A549 (cell line): Measurements from ENCODE around the gene KIF16B. TPM values are rescaled to one million over a fixed set of nuclear protein-coding genes. Genes with fewer than 3 reads are reported as not detected.

Source experiments
- ATAC-seq, 2 experiments: fragments of 200-7000 bp in 1 of 2; fragments of >200 bp in 1 of 2; cut with Nextera tagmentation in 1 of 2; cut with Tn5 transposase in 1 of 2; 3 replicates each; pipeline versions ENCODE4 v1.8.0 to v1.9.1; 2018 to 2020; ENCODE audit warnings: mild to moderate bottlenecking in 1 of 2, moderate library complexity in 1 of 2
- CTCF ChIA-PET: fragments of 300-600 bp; sonication (Branson Sonifier 250); formaldehyde crosslinking; extraction: SDS; loops from one replicate; lab custom pipeline; 2021; ENCODE audit warnings: antibody characterized with exemption, inconsistent platforms; lab: Yijun Ruan, JAX
- POLR2A ChIA-PET: fragments of 350-600 bp; formaldehyde crosslinking; extraction: SDS; loops from one replicate; lab custom pipeline; 2021; ENCODE audit warnings: antibody characterized with exemption, inconsistent platforms; lab: Yijun Ruan, JAX
- DNase-seq, 2 experiments: peaks; one replicate each; pipeline versions ENCODE4 v3.0.0 to v3.0.0-alpha.2; 2011 to 2016; ENCODE audit warnings: low read depth in 1 of 2, low spot score in 1 of 2
- FAIRE-seq: peaks from 2 replicates; lab custom pipeline; 2011; peaks lifted over from hg19 to GRCh38; lab: Jason Lieb, UNC
- H3K27ac ChIP-seq, 2 experiments: fragments of >200 bp; sonication (Bioruptor Twin); formaldehyde crosslinking; 3 replicates each; pipeline ENCODE4 v1.5.1; 2016 to 2017
- H3K4me1 ChIP-seq: fragments of >200 bp; sonication (Bioruptor Twin); formaldehyde crosslinking; 3 replicates; pipeline ENCODE4 v1.6.1; 2016
- H3K4me2 ChIP-seq: fragments of >200 bp; sonication (Bioruptor Twin); formaldehyde crosslinking; 3 replicates; pipeline ENCODE4 v1.6.1; 2016
- H3K4me3 ChIP-seq: fragments of >200 bp; sonication (Bioruptor Twin); formaldehyde crosslinking; 3 replicates; pipeline ENCODE4 v1.5.1; 2016
- H3K9me3 ChIP-seq: fragments of >200 bp; sonication (Bioruptor Twin); formaldehyde crosslinking; 3 replicates; pipeline ENCODE4 v1.6.1; 2016
- EHMT2 ChIP-seq: fragments of 200-600 bp; sonication (generic); IDR thresholded peaks from 2 replicates; pipeline ENCODE4 v1.6.1; 2016; ENCODE audit warnings: antibody characterized with exemption, low read depth, mild to moderate bottlenecking, moderate library complexity
- ELK1 ChIP-seq: fragments of 150-350 bp; IDR thresholded peaks from 2 replicates; pipeline ENCODE4 v1.6.1; 2014; ENCODE audit warnings: low read depth, mild to moderate bottlenecking, low read length
- FOSB ChIP-seq: fragments of 250-450 bp; sonication (Bioruptor Pico); IDR thresholded peaks from 2 replicates; pipeline ENCODE4 v1.5.0; 2020; ENCODE audit warnings: mild to moderate bottlenecking, moderate library complexity
- HEYL ChIP-seq: fragments of 250-450 bp; sonication (Bioruptor Pico); IDR thresholded peaks from 2 replicates; pipeline ENCODE4 v1.8.0; 2021; ENCODE audit warnings: mild to moderate bottlenecking, moderate library complexity
- HOXB13 ChIP-seq: fragments of 250-450 bp; sonication (Bioruptor Pico); IDR thresholded peaks from 2 replicates; pipeline ENCODE4 v1.5.0; 2020; ENCODE audit warnings: low read depth, mild to moderate bottlenecking, moderate library complexity
- KDM5A ChIP-seq: fragments of 200-600 bp; sonication (generic); IDR thresholded peaks from 2 replicates; pipeline ENCODE4 v1.6.1; 2016; ENCODE audit warnings: antibody characterized with exemption, mild to moderate bottlenecking
- MAZ ChIP-seq: fragments of 150-350 bp; IDR thresholded peaks from 2 replicates; pipeline ENCODE4 v1.6.1; 2014; ENCODE audit warnings: antibody characterized with exemption, low read depth, low read length, borderline replicate concordance
- NFE2L2 ChIP-seq: fragments of 150-350 bp; conservative IDR thresholded peaks from 2 replicates; pipeline ENCODE4 v1.6.1; 2014; ENCODE audit warnings: low read length
- NPAS2 ChIP-seq: fragments of 250-450 bp; sonication (Bioruptor Pico); IDR thresholded peaks from 2 replicates; pipeline ENCODE4 v1.8.0; 2022; ENCODE audit warnings: mild to moderate bottlenecking, moderate library complexity, borderline replicate concordance
- PBX3 ChIP-seq: IDR thresholded peaks from 2 replicates; pipeline ENCODE4 v1.6.1; 2012
- PHF8 ChIP-seq: fragments of 200-600 bp; sonication (generic); IDR thresholded peaks from 2 replicates; pipeline ENCODE4 v1.6.1; 2016; ENCODE audit warnings: low read depth, mild to moderate bottlenecking, antibody characterized with exemption, moderate library complexity, borderline replicate concordance
- REST ChIP-seq: fragments of 200-600 bp; sonication (generic); IDR thresholded peaks from 2 replicates; pipeline ENCODE4 v1.6.1; 2016; ENCODE audit warnings: antibody characterized with exemption, mild to moderate bottlenecking, moderate library complexity
- TFCP2L1 ChIP-seq: fragments of 250-450 bp; sonication (Bioruptor Pico); IDR thresholded peaks from 2 replicates; pipeline ENCODE4 v1.5.0; 2021; ENCODE audit warnings: mild to moderate bottlenecking
- ZSCAN20 ChIP-seq: fragments of 250-450 bp; sonication (Bioruptor Pico); IDR thresholded peaks from 2 replicates; pipeline ENCODE4 v1.8.0; 2022; ENCODE audit warnings: mild to moderate bottlenecking, moderate library complexity
- WGBS: methylation state at CpG from one replicate; pipeline ENCODE4 v1.1.6; 2017; ENCODE audit errors: missing lambda C conversion rate; 5-methylcytosine and 5-hydroxymethylcytosine counted together
- polyA plus RNA-seq, 4 experiments: library from polyadenylated mRNA; depleted of rRNA in 3 of 4; stranded (reverse); fragments of >200 nt; fragmentation: RNase III in 1 of 4; extraction: RNeasy Plus Mini Kit Qiagen cat#74134 plus additional on column Dnase treatment in 1 of 4; gene quantifications; 2 replicates in 3 of 4; 3 replicates in 1 of 4; pipeline ENCODE4 v1.2.3, GENCODE V29; 2011 to 2017
- TF ChIP-seq, protein P1 (sequence below): fragments of 450-650 bp; IDR thresholded peaks from 2 replicates; pipeline ENCODE4 v1.6.1; 2014; ENCODE audit warnings: antibody characterized with exemption
- TF ChIP-seq, protein P2 (sequence below): fragments of >200 bp; sonication (Bioruptor Twin); formaldehyde crosslinking; IDR thresholded peaks from 3 replicates; pipeline ENCODE4 v1.5.1; 2016
- TF ChIP-seq, protein P3 (sequence below): IDR thresholded peaks from 2 replicates; pipeline ENCODE4 v1.6.1; 2012; ENCODE audit warnings: low read depth, borderline replicate concordance

Gene KIF16B
- polyA plus RNA-seq, 2 of the 4 experiments (the other 2 are of a cell fraction), result 14.1 to 23.3 TPM

- 47% methylated on average over 6 of the region's 6 CpGs for WGBS
- ATAC-seq (peak in 1 of 2 experiments; percentile 58; a peak in 2 of 6 replicates), FAIRE-seq (no peak), DNase-seq (no peak)
- H3K4me3 ChIP-seq, result no peak overlapping the region
- no peak for TF ChIP-seq ZSCAN20
- TF ChIP-seq, protein P1, sequence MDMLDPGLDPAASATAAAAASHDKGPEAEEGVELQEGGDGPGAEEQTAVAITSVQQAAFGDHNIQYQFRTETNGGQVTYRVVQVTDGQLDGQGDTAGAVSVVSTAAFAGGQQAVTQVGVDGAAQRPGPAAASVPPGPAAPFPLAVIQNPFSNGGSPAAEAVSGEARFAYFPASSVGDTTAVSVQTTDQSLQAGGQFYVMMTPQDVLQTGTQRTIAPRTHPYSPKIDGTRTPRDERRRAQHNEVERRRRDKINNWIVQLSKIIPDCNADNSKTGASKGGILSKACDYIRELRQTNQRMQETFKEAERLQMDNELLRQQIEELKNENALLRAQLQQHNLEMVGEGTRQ, result peak; percentile 28
- no peak overlapping the region for H3K27ac ChIP-seq
- ChIA-PET POLR2A (no interaction called here), CTCF (interaction anchor here (0.8 kb wide), 1 partner anchor 20 kb away, joined by 3 read pairs; no protein-coding TSS in a partner anchor)
- H3K9me3 ChIP-seq, result no peaks in the 10 kb centered on the region
- no peak overlapping the region for H3K4me2 ChIP-seq
- H3K4me1 ChIP-seq, result no peaks in the 10 kb centered on the region
These were observed 326.4 kb downstream of the KIF16B start for GRCh38 chr20:16246870-16247269.

- no peak overlapping the region for H3K4me2 ChIP-seq
- no peaks in the 10 kb centered on the region for H3K9me3 ChIP-seq
- H3K4me1 ChIP-seq, result no peaks in the 10 kb centered on the region
- H3K27ac ChIP-seq, result no peak overlapping the region
- POLR2A ChIA-PET, result no interaction called here
- H3K4me3 ChIP-seq, result no peak overlapping the region
- CTCF ChIA-PET, result no interaction called here
- WGBS, result 61% methylated on average over 7 of the region's 7 CpGs
- FAIRE-seq (no peak), ATAC-seq (no peak)
- TF ChIP-seq NFE2L2 (no peak), HEYL (CRISPR knock-in tag) (no peak), HOXB13 (CRISPR knock-in tag) (no peak), ELK1 (no peak), TFCP2L1 (no peak), PHF8 (no peak), MAZ (no peak), PBX3 (no peak), KDM5A (no peak), REST (no peak), EHMT2 (no peak), NPAS2 (CRISPR knock-in tag) (no peak), FOSB (CRISPR knock-in tag) (no peak)
- TF ChIP-seq, protein P1, result no peak
- TF ChIP-seq, protein P2, sequence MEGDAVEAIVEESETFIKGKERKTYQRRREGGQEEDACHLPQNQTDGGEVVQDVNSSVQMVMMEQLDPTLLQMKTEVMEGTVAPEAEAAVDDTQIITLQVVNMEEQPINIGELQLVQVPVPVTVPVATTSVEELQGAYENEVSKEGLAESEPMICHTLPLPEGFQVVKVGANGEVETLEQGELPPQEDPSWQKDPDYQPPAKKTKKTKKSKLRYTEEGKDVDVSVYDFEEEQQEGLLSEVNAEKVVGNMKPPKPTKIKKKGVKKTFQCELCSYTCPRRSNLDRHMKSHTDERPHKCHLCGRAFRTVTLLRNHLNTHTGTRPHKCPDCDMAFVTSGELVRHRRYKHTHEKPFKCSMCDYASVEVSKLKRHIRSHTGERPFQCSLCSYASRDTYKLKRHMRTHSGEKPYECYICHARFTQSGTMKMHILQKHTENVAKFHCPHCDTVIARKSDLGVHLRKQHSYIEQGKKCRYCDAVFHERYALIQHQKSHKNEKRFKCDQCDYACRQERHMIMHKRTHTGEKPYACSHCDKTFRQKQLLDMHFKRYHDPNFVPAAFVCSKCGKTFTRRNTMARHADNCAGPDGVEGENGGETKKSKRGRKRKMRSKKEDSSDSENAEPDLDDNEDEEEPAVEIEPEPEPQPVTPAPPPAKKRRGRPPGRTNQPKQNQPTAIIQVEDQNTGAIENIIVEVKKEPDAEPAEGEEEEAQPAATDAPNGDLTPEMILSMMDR, result no peak
- TF ChIP-seq, protein P3, sequence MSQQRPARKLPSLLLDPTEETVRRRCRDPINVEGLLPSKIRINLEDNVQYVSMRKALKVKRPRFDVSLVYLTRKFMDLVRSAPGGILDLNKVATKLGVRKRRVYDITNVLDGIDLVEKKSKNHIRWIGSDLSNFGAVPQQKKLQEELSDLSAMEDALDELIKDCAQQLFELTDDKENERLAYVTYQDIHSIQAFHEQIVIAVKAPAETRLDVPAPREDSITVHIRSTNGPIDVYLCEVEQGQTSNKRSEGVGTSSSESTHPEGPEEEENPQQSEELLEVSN, result no peak
- TF ChIP-seq, all 56 proteins: peak for 0
- no peak for DNase-seq
These were observed 327.0 kb downstream of the KIF16B start for GRCh38 chr20:16246291-16246690.
